Bronchial epithelial cell (primary cell): ENCODE measurements around the gene SCGB1A1. TPM values are rescaled to one million over a fixed set of nuclear protein-coding genes. Genes with fewer than 3 reads are reported as not detected.

ENCODE experiments used
- DNase-seq: peaks from one replicate; pipeline ENCODE4 v3.0.0-alpha.2; 2010; ENCODE audit warnings: low read depth
- FAIRE-seq: peaks from 2 replicates; lab custom pipeline; 2011; peaks lifted over from hg19 to GRCh38; lab: Jason Lieb, UNC
- H3K27me3 ChIP-seq: 2 replicates; pipeline ENCODE4 v1.5.1; 2011; ENCODE audit warnings: low read length; ENCODE audit not compliant: control insufficient read depth, insufficient read depth
- H3K36me3 ChIP-seq: 2 replicates; pipeline ENCODE4 v1.5.1; 2011; ENCODE audit warnings: low read length; ENCODE audit not compliant: control insufficient read depth, insufficient read depth
- H3K4me3 ChIP-seq: 2 replicates; pipeline ENCODE4 v1.5.1; 2011; ENCODE audit warnings: mild to moderate bottlenecking, low read depth, low read length, control low read depth
- CTCF ChIP-seq: IDR thresholded peaks from 2 replicates; pipeline ENCODE4 v1.5.1; 2011; ENCODE audit warnings: mild to moderate bottlenecking, moderate library complexity, low read length, control low read depth, inconsistent platforms; ENCODE audit not compliant: insufficient read depth, severe bottlenecking
- total RNA-seq: library from RNA; depleted of rRNA; stranded (reverse); fragments of >200 nt; gene quantifications from 2 replicates; pipeline ENCODE4 v1.2.1, GENCODE V29; 2014

The SCGB1A1 gene
- total RNA-seq, 1 donor from 2014 or later: not detected

- Histone ChIP-seq H3K4me3 (no peak overlapping the region), H3K36me3 (no peaks in the 10 kb centered on the region), H3K27me3 (no peaks in the 10 kb centered on the region)
- TF ChIP-seq CTCF: no peak
- DNase-seq: no peak
- FAIRE-seq: no peak
Observed at GRCh38 chr11:62393735-62394134, 25.1 kb upstream of the SCGB1A1 start.

- FAIRE-seq (no peak), DNase-seq (peak; percentile 83)
- H3K36me3 ChIP-seq: no peaks in the 10 kb centered on the region
- peak; percentile 58 for TF ChIP-seq CTCF
- H3K27me3 ChIP-seq: no peaks in the 10 kb centered on the region
- H3K4me3 ChIP-seq: peak overlapping the region; percentile 22
Observed at GRCh38 chr11:62394825-62395538, 23.9 kb upstream of the SCGB1A1 start.

GRCh38 chr11:62395885-62396551 is 22.8 kb upstream of the SCGB1A1 start:
- no peak for TF ChIP-seq CTCF
- no peak for DNase-seq
- Histone ChIP-seq H3K36me3 (no peaks in the 10 kb centered on the region), H3K4me3 (no peak overlapping the region), H3K27me3 (no peaks in the 10 kb centered on the region)
- no peak for FAIRE-seq

GRCh38 chr11:62398011-62398994 is 20.5 kb upstream of the SCGB1A1 start:
- FAIRE-seq (no peak), DNase-seq (no peak)
- H3K27me3 ChIP-seq: no peaks in the 10 kb centered on the region
- TF ChIP-seq CTCF: no peak
- no peaks in the 10 kb centered on the region for H3K36me3 ChIP-seq
- H3K4me3 ChIP-seq: no peak overlapping the region

GRCh38 chr11:62399172-62399877 is 19.5 kb upstream of the SCGB1A1 start:
- Histone ChIP-seq H3K36me3 (no peaks in the 10 kb centered on the region), H3K27me3 (no peaks in the 10 kb centered on the region), H3K4me3 (no peak overlapping the region)
- TF ChIP-seq CTCF: no peak
- no peak for FAIRE-seq
- DNase-seq: no peak
